ENCODE results near the gene TIE1. TPM values are rescaled to one million over a fixed set of nuclear protein-coding genes. Genes with fewer than 3 reads are reported as not detected.

The TIE1 gene
- total and polyA plus RNA-seq, 2 of the 13 experiments (the other 11 are each of a cell fraction or from before 2014, with no cell fraction given) = 0.58 to 0.84 TPM

- TF ChIP-seq, protein P1, sequence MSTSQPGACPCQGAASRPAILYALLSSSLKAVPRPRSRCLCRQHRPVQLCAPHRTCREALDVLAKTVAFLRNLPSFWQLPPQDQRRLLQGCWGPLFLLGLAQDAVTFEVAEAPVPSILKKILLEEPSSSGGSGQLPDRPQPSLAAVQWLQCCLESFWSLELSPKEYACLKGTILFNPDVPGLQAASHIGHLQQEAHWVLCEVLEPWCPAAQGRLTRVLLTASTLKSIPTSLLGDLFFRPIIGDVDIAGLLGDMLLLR (CRISPR knock-in tag; IDR thresholded peaks at IDR 0.05) = 0 out of 2 replicates have a peak, but pooled peaks have one; percentile 16
- TF ChIP-seq SNAPC4 (CRISPR knock-in tag; IDR thresholded peaks at IDR 0.05) (no peak), ZNF543 (CRISPR knock-in tag; IDR thresholded peaks at IDR 0.05) (no peak), IRF1 (CRISPR knock-in tag; IDR thresholded peaks at IDR 0.05; ENCODE audit: low read depth) (no peak), CBX2 (IDR thresholded peaks at IDR 0.05; ENCODE audit: low read depth, low read length) (no peak), CBX2 (CRISPR knock-in tag; IDR thresholded peaks at IDR 0.05; ENCODE audit: low read depth) (no peak), ZBTB21 (CRISPR knock-in tag; IDR thresholded peaks at IDR 0.05) (no peak), ATF7-NPFF (CRISPR knock-in tag; IDR thresholded peaks at IDR 0.05; ENCODE audit: low read depth) (no peak), NONO (IDR thresholded peaks at IDR 0.05) (no peak), NONO (CRISPR knock-in tag; conservative IDR thresholded peaks at IDR 0.05) (no peak), ZFP41 (CRISPR knock-in tag; IDR thresholded peaks at IDR 0.05; ENCODE audit: borderline replicate concordance) (no peak), KLF15 (CRISPR knock-in tag; IDR thresholded peaks at IDR 0.05; ENCODE audit: borderline replicate concordance) (0 out of 2 replicates have a peak, but pooled peaks have one; percentile 12), ZNF10 (CRISPR knock-in tag; IDR thresholded peaks at IDR 0.05; ENCODE audit: borderline replicate concordance, low read depth) (no peak), ZNF350 (CRISPR knock-in tag; IDR thresholded peaks at IDR 0.05; ENCODE audit: borderline replicate concordance, low read depth) (no peak), SAP130 (CRISPR knock-in tag; IDR thresholded peaks at IDR 0.05; ENCODE audit: low read depth) (0 out of 2 replicates have a peak, but pooled peaks have one; percentile 2)
- TF ChIP-seq, protein P2, sequence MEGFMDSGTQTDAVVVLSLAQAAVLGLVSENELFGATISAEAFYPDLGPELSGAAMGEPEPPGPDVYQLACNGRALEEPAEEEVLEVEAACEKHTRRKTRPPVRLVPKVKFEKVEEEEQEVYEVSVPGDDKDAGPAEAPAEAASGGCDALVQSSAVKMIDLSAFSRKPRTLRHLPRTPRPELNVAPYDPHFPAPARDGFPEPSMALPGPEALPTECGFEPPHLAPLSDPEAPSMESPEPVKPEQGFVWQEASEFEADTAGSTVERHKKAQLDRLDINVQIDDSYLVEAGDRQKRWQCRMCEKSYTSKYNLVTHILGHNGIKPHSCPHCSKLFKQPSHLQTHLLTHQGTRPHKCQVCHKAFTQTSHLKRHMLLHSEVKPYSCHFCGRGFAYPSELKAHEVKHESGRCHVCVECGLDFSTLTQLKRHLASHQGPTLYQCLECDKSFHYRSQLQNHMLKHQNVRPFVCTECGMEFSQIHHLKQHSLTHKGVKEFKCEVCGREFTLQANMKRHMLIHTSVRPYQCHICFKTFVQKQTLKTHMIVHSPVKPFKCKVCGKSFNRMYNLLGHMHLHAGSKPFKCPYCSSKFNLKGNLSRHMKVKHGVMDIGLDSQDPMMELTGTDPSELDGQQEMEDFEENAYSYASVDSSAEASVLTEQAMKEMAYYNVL (CRISPR knock-in tag; IDR thresholded peaks at IDR 0.05; ENCODE audit: borderline replicate concordance) = peak; percentile 40; the same call in 1 of the 2 replicates
- TF ChIP-seq, protein P3, sequence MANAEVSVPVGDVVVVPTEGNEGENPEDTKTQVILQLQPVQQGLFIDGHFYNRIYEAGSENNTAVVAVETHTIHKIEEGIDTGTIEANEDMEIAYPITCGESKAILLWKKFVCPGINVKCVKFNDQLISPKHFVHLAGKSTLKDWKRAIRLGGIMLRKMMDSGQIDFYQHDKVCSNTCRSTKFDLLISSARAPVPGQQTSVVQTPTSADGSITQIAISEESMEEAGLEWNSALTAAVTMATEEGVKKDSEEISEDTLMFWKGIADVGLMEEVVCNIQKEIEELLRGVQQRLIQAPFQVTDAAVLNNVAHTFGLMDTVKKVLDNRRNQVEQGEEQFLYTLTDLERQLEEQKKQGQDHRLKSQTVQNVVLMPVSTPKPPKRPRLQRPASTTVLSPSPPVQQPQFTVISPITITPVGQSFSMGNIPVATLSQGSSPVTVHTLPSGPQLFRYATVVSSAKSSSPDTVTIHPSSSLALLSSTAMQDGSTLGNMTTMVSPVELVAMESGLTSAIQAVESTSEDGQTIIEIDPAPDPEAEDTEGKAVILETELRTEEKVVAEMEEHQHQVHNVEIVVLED (CRISPR knock-in tag; IDR thresholded peaks at IDR 0.05; ENCODE audit: borderline replicate concordance) = no peak
- TF ChIP-seq, protein P4, sequence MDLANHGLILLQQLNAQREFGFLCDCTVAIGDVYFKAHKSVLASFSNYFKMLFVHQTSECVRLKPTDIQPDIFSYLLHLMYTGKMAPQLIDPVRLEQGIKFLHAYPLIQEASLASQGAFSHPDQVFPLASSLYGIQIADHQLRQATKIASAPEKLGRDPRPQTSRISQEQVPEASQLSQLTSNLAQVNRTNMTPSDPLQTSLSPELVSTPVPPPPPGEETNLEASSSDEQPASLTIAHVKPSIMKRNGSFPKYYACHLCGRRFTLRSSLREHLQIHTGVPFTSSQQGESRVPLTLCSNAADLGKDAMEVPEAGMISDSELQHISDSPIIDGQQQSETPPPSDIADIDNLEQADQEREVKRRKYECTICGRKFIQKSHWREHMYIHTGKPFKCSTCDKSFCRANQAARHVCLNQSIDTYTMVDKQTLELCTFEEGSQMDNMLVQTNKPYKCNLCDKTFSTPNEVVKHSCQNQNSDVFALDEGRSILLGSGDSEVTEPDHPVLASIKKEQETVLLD (CRISPR knock-in tag; IDR thresholded peaks at IDR 0.05; ENCODE audit: low read depth) = no peak
Observed at GRCh38 chr1:43366601-43367025, 65.8 kb downstream of the TIE1 start (continued).

Measured in HepG2 (cell line).